ENCODE measurements around the gene CDKN1B. TPM values are rescaled to one million over a fixed set of nuclear protein-coding genes. Genes with fewer than 3 reads are reported as not detected.

CDKN1B gene
- total RNA-seq, 1 experiment from 2014 or later: 38.7 TPM

- peak overlapping the region; percentile 23 for H3K4me3 ChIP-seq (ENCODE audit: low read depth, low read length, poor library complexity, severe bottlenecking)
- ChIA-PET CTCF (no interaction called here), POLR2A (ENCODE audit: low non-redundant PET) (no interaction called here)
- BruUV-seq (replicated peaks): no TSS peak
- intact Hi-C loops (cut with micrococcal nuclease; ENCODE audit: unreplicated experiment): no loop called here
- H3K27me3 ChIP-seq (replicated peaks; ENCODE audit: insufficient read depth, low read depth, low read length, poor library complexity): no peaks in the 10 kb centered on the region
- peaks cover 25% of the 10 kb centered on the region for H3K4me1 ChIP-seq (ENCODE audit: insufficient read depth, low read length, poor library complexity, severe bottlenecking)
- peak overlapping the region; percentile 28 for H3K27ac ChIP-seq (ENCODE audit: low read depth, low read length, poor library complexity, severe bottlenecking)
- H3K9me3 ChIP-seq (ENCODE audit: low read depth, low read length, poor library complexity, severe bottlenecking): no peaks in the 10 kb centered on the region
- peaks cover 8% of the 10 kb centered on the region for H3K36me3 ChIP-seq (ENCODE audit: insufficient read depth, low read length, poor library complexity, severe bottlenecking)
- peak; percentile 47 for DNase-seq (ENCODE audit: low spot score)
- no peak for TF ChIP-seq EZH2 (IDR thresholded peaks at IDR 0.05; ENCODE audit: borderline replicate concordance, low read depth, low read length, poor library complexity, severe bottlenecking)
- TF ChIP-seq, protein P1, sequence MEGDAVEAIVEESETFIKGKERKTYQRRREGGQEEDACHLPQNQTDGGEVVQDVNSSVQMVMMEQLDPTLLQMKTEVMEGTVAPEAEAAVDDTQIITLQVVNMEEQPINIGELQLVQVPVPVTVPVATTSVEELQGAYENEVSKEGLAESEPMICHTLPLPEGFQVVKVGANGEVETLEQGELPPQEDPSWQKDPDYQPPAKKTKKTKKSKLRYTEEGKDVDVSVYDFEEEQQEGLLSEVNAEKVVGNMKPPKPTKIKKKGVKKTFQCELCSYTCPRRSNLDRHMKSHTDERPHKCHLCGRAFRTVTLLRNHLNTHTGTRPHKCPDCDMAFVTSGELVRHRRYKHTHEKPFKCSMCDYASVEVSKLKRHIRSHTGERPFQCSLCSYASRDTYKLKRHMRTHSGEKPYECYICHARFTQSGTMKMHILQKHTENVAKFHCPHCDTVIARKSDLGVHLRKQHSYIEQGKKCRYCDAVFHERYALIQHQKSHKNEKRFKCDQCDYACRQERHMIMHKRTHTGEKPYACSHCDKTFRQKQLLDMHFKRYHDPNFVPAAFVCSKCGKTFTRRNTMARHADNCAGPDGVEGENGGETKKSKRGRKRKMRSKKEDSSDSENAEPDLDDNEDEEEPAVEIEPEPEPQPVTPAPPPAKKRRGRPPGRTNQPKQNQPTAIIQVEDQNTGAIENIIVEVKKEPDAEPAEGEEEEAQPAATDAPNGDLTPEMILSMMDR (conservative IDR thresholded peaks at IDR 0.05; ENCODE audit: low read depth, low read length): peak; percentile 53
Observed at GRCh38 chr12:12714276-12715021, 2.7 kb upstream of the CDKN1B start.

- Histone ChIP-seq H3K4me3 (ENCODE audit: low read depth, low read length, poor library complexity, severe bottlenecking) (no peak overlapping the region), H3K36me3 (ENCODE audit: insufficient read depth, low read length, poor library complexity, severe bottlenecking) (peaks cover 14% of the 10 kb centered on the region), H3K4me1 (ENCODE audit: insufficient read depth, low read length, poor library complexity, severe bottlenecking) (peaks cover 27% of the 10 kb centered on the region), H3K27me3 (replicated peaks; ENCODE audit: insufficient read depth, low read depth, low read length, poor library complexity) (no peaks in the 10 kb centered on the region), H3K27ac (ENCODE audit: low read depth, low read length, poor library complexity, severe bottlenecking) (peak overlapping the region; percentile 98), H3K9me3 (ENCODE audit: low read depth, low read length, poor library complexity, severe bottlenecking) (no peaks in the 10 kb centered on the region)
- CTCF ChIA-PET: no interaction called here
- DNase-seq (ENCODE audit: low spot score): no peak
- intact Hi-C loops (cut with micrococcal nuclease; ENCODE audit: unreplicated experiment): no loop called here
- BruUV-seq (replicated peaks): no TSS peak
- no peak for TF ChIP-seq EZH2 (IDR thresholded peaks at IDR 0.05; ENCODE audit: borderline replicate concordance, low read depth, low read length, poor library complexity, severe bottlenecking)
- TF ChIP-seq, protein P1 (conservative IDR thresholded peaks at IDR 0.05; ENCODE audit: low read depth, low read length): no peak
- POLR2A ChIA-PET (ENCODE audit: low non-redundant PET): no interaction called here
Observed at GRCh38 chr12:12715128-12715458, 2.1 kb upstream of the CDKN1B start.

GRCh38 chr12:12715459-12716150 lies 1.6 kb upstream of the CDKN1B start:
- no TSS peak for BruUV-seq (replicated peaks)
- Histone ChIP-seq H3K27me3 (replicated peaks; ENCODE audit: insufficient read depth, low read depth, low read length, poor library complexity) (no peaks in the 10 kb centered on the region), H3K4me3 (ENCODE audit: low read depth, low read length, poor library complexity, severe bottlenecking) (peak overlapping the region; percentile 96), H3K36me3 (ENCODE audit: insufficient read depth, low read length, poor library complexity, severe bottlenecking) (peaks cover 20% of the 10 kb centered on the region), H3K27ac (ENCODE audit: low read depth, low read length, poor library complexity, severe bottlenecking) (peak overlapping the region; percentile 98), H3K9me3 (ENCODE audit: low read depth, low read length, poor library complexity, severe bottlenecking) (no peaks in the 10 kb centered on the region), H3K4me1 (ENCODE audit: insufficient read depth, low read length, poor library complexity, severe bottlenecking) (peaks cover 32% of the 10 kb centered on the region)
- ChIA-PET POLR2A (ENCODE audit: low non-redundant PET) (interaction anchor here (0.8 kb wide), 1 partner anchor 11 kb away, joined by 3 read pairs; no protein-coding TSS in a partner anchor), CTCF (no interaction called here)
- DNase-seq (ENCODE audit: low spot score): no peak
- TF ChIP-seq EZH2 (IDR thresholded peaks at IDR 0.05; ENCODE audit: borderline replicate concordance, low read depth, low read length, poor library complexity, severe bottlenecking): no peak
- TF ChIP-seq, protein P1 (conservative IDR thresholded peaks at IDR 0.05; ENCODE audit: low read depth, low read length): no peak
- intact Hi-C loops (cut with micrococcal nuclease; ENCODE audit: unreplicated experiment): no loop called here
